SJSA1 (cell line): ENCODE results near the gene GDF2. TPM values are rescaled to one million over a fixed set of nuclear protein-coding genes. Genes with fewer than 3 reads are reported as not detected.

Experiments used
- DNase-seq, 2 experiments: peaks; one replicate each; pipeline ENCODE4 v3.0.0-alpha.2; 2015 to 2020; ENCODE audit warnings: low spot score in 2 of 2, low read depth in 1 of 2
- H3K27ac ChIP-seq: fragments of 250-450 bp; sonication (Bioruptor Pico); 2 replicates; pipeline ENCODE4 v1.5.1; 2020; ENCODE audit warnings: mild to moderate bottlenecking, moderate library complexity
- H3K27me3 ChIP-seq: fragments of 250-450 bp; sonication (Bioruptor Pico); replicated peaks from 2 replicates; pipeline ENCODE4 v1.5.1; 2020; ENCODE audit warnings: mild to moderate bottlenecking, moderate library complexity
- H3K36me3 ChIP-seq: fragments of 250-450 bp; sonication (Bioruptor Pico); 2 replicates; pipeline ENCODE4 v1.5.1; 2020; ENCODE audit warnings: mild to moderate bottlenecking
- H3K4me1 ChIP-seq: fragments of 250-450 bp; sonication (Bioruptor Pico); replicated peaks from 2 replicates; pipeline ENCODE4 v1.6.1; 2021; ENCODE audit warnings: mild to moderate bottlenecking
- H3K4me3 ChIP-seq: fragments of 250-450 bp; sonication (Bioruptor Pico); 2 replicates; pipeline ENCODE4 v1.5.1; 2020; ENCODE audit warnings: mild to moderate bottlenecking
- H3K9me3 ChIP-seq: fragments of 250-450 bp; sonication (Bioruptor Pico); replicated peaks from 2 replicates; pipeline ENCODE4 v1.5.1; 2020; ENCODE audit warnings: mild to moderate bottlenecking
- total RNA-seq: library from RNA; depleted of rRNA; stranded (reverse); fragments of >200 nt; shearing (Covaris generic); gene quantifications from 2 replicates; pipeline ENCODE4 v1.2.3, GENCODE V29; 2014

GDF2 gene
- total RNA-seq, 1 experiment from 2014 or later = not detected

DNA sequence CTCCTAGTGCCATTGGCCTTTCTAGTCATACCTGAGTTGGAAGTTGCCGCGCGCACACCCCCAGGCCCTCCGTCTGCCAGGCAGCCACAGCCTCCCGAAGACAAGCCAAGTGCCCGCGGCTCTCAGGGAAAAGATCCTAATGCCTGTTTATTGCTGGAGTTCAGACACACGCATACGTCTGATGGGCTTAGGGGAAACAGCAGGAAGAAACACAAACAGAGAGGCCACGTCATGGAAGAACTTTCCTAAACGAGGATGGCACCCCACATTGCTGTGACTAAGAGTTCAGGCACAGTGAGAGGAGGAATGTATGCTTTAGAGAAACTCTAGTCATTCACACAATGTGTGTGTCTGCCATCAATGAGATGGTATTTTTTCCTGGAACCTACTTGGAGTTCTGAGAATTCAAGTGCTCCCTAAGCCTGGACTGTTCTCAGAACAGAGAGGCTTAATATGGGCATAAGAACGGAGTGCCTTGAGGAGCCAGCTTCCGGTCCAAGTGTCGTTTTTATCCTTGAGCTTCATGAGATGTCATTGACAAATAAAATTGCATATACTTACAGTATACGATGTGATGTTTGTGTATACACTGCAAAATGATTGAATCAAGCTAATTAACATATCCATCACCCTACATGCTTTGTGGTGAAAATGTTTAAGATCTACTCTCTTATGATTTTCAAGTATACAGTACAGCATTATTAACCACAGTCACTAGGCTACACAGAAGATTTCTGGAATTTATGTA lies 14.3 kb downstream of the GDF2 start:
- Histone ChIP-seq H3K4me3 (no peak overlapping the region), H3K4me1 (peaks cover 12% of the 10 kb centered on the region), H3K27me3 (no peaks in the 10 kb centered on the region), H3K9me3 (no peaks in the 10 kb centered on the region), H3K27ac (no peak overlapping the region), H3K36me3 (no peaks in the 10 kb centered on the region)
- peak in 1 of 2 experiments; percentile 28 for DNase-seq

DNA sequence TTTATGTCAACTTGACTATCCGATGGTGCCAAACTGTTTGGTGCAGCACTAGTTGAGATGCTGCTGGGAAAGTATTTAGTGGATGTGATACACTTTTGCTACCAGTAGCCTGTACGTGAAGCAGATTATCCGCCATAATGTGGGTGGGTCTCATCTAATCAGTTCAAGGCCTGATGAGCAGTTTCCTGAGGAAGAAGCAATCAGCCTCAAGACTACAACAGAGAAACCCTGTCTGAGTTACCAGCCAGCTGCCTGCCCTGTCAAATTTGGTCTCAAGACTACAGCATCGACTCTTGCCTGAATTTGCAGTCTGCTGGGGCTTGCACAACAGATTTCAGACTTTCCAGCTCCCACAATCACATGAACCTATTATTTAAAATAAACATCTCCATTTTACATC lies 15.1 kb downstream of the GDF2 start:
- Histone ChIP-seq H3K27ac (no peak overlapping the region), H3K36me3 (no peaks in the 10 kb centered on the region), H3K4me3 (no peak overlapping the region), H3K27me3 (no peaks in the 10 kb centered on the region), H3K9me3 (no peaks in the 10 kb centered on the region), H3K4me1 (peaks cover 12% of the 10 kb centered on the region)
- no peak for DNase-seq

DNA sequence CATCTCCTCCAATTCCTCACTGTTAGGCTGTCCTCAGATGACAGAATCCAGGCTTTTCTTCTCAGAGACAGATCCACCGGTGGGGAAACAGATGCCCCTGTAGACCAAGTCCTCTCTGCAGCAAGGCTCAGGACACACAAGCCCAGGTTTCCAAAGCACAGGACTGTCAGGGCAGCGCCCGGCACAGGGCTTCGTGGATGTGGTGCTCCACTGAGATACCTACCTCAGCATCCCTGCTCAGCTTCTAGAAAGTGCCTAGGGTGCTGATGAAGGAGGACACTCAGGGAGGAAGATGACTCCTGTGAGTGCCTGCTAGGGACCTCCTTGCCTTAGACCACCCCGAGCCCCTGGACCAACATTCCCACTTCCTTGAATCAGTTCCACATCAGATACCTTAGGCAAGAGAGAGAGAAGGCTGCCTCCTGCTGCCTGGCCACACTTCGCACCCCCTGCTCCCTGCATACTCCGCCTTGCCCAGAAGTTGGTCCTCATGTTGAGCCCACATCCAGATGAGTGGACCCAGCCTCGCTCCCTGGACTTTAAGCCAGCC lies 17.0 kb downstream of the GDF2 start:
- DNase-seq = no peak
- Histone ChIP-seq H3K4me3 (no peak overlapping the region), H3K27ac (no peak overlapping the region), H3K9me3 (no peaks in the 10 kb centered on the region), H3K36me3 (no peaks in the 10 kb centered on the region), H3K27me3 (peaks cover 6% of the 10 kb centered on the region), H3K4me1 (peaks cover 12% of the 10 kb centered on the region)

DNA sequence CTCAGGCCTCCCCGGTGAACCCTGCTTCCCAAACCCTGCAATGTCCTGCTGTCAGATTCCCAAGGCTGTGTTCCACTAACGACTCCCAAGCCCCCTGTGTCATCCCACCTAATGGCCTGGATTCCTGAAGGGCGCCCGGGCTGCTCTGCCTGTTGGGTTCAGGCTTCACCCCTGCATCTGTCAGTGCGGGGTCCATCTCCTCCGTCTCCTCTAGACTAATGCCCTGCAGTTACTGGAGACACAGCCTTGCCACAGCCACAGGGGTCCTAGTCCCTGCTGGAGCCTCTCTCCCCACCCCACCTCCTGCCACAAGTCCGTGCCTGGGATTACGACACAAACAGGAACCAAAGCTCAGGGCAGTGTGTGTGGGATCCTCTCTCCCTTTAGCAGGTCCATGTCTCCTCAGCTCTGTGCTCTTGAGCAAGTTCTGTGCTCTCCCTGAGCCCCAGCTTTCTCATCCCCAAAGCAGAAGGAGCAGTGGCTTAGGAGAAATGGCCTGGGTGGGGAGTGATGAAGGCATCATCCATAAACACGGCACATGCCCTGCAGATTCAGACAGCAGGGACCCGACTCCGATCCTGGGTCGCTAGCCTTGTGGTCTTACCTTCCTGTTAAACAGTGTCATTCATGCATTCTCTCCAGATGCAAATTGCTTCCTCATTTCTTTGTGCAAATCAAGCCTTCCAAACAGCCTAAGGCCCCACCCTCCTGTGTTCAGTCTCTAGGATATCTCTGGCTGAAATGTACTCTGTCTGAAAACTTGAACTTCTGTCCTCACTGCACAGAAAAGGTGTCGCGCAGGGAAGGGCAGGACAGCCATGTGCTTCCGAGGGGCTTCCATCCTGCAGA lies 17.7 kb downstream of the GDF2 start:
- Histone ChIP-seq H3K27ac (no peak overlapping the region), H3K9me3 (no peaks in the 10 kb centered on the region), H3K36me3 (no peaks in the 10 kb centered on the region), H3K4me3 (no peak overlapping the region), H3K4me1 (peaks cover 12% of the 10 kb centered on the region), H3K27me3 (peaks cover 13% of the 10 kb centered on the region)
- DNase-seq = no peak

DNA sequence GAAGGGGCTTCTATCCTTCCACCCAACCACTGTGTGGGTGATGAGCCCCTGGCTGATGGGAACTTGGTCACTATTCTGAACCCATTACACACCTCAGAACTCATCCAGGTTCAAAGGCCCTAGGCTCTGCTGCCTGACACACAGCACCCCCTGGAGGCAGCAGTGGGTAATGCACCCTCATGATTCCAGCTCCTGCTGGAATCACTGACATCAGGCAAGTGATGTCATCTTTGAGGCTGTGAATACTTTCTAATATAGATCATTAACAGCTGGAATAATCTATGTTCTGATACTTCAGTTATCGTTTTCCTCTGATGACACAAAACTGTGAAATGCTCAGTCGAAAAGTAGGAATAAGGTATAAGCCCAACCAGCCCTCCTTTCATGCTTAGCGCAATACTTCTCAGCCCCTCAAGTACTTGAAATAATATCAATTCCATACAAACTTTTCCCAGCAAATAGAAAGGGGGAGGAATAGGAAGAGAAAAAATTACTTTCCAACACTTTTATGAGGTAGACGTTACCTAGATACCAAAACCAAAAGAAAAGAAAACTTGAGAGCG lies 18.4 kb downstream of the GDF2 start:
- H3K4me1 ChIP-seq = peaks cover 12% of the 10 kb centered on the region
- no peak overlapping the region for H3K27ac ChIP-seq
- H3K27me3 ChIP-seq = peaks cover 16% of the 10 kb centered on the region
- H3K9me3 ChIP-seq = no peaks in the 10 kb centered on the region
- no peak overlapping the region for H3K4me3 ChIP-seq
- H3K36me3 ChIP-seq = no peaks in the 10 kb centered on the region
- DNase-seq = peak; percentile 48 to 62

DNA sequence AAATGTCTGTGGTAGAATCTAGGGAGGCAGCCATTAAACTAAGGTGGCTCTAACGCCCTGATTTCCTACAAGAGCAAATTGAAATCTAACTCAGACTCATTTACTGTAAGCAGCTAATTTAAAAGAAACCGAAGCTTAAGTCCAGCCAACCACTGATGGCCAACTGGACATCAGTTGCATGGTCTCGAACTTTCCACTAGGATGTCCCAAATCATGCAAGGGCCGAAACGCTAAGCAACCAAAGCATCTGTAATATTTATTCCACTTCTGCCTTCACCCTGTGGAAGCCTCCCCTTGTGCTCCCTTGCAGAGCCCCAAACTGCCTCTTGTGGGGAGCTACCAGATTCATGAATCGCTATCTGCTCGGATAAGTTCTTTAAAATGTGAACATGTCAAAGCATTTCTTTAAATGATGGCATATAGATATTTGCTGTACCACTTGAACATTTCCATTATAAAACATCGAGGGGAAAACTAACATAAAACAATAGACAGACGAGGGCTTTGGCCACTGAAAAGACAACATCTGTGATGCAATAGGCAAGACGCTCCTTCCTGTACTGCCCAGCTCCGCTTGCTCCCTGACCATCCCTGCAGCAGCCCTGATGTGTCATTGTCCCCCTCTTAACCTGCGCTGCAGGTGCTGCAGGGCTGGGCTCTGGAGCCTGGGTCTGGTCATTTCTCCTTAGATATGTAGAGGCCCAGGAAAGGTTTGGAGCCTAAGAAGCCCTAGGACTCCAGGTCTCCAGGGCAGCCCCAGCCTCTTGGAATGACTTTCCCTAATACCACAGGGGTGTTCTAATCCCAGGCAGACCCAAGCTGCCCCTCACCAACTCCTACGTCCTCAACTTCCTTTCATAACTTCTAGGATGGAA lies 23.0 kb downstream of the GDF2 start:
- H3K4me1 ChIP-seq = no peaks in the 10 kb centered on the region
- no peak for DNase-seq
- H3K27ac ChIP-seq = no peak overlapping the region
- no peak overlapping the region for H3K4me3 ChIP-seq
- H3K27me3 ChIP-seq = peaks cover 16% of the 10 kb centered on the region
- H3K36me3 ChIP-seq = no peaks in the 10 kb centered on the region
- H3K9me3 ChIP-seq = no peaks in the 10 kb centered on the region

DNA sequence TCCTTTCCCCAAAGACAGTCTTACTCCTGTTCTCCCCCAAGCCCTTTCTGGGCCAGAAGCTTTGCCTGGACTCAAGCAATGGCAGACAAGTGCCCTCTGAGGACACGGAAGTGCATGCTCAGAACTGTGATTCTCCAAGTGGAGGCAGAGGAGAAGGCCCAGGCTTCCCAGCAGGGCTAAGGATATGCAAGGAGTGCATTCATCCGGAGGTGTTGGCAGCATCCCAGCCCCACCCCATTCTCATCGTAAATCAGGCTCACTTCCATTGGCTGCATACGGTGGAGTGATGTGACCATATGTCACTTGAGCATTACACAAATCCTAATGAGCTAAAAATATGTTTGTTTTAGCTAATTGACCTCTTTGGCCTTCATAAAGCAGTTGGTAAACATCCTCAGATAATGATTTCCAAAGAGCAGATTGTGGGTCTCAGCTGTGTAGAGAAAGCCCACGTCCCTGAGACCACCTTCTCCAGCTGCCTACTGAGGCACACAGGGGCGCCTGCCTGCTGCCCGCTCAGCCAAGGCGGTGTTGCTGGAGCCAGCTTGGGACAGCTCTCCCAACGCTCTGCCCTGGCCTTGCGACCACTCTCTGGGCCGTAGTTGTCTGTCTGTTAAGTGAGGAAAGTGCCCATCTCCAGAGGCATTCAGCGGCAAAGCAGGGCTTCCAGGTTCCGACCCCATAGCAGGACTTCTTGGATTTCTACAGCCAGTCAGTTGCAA lies 24.5 kb downstream of the GDF2 start:
- Histone ChIP-seq H3K9me3 (no peaks in the 10 kb centered on the region), H3K4me1 (no peaks in the 10 kb centered on the region), H3K4me3 (no peak overlapping the region), H3K27me3 (peaks cover 16% of the 10 kb centered on the region), H3K36me3 (no peaks in the 10 kb centered on the region), H3K27ac (no peak overlapping the region)
- no peak for DNase-seq

DNA sequence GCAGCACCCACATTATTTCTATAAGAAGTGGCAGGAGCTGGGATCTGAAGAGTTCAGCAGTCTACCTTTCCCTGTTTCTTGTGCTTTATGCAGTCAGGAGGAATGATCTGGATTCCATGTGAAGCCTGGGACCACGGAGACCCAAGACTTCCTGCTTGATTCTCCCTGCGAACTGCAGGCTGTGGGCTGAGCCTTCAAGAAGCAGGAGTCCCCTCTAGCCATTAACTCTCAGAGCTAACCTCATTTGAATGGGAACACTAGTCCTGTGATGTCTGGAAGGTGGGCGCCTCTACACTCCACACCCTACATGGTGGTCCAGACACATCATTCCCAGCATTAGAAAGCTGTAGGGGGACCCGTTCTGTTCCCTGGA lies 25.0 kb downstream of the GDF2 start:
- no peak for DNase-seq
- Histone ChIP-seq H3K36me3 (no peaks in the 10 kb centered on the region), H3K9me3 (no peaks in the 10 kb centered on the region), H3K4me1 (no peaks in the 10 kb centered on the region), H3K4me3 (no peak overlapping the region), H3K27ac (no peak overlapping the region), H3K27me3 (peaks cover 16% of the 10 kb centered on the region)

DNA sequence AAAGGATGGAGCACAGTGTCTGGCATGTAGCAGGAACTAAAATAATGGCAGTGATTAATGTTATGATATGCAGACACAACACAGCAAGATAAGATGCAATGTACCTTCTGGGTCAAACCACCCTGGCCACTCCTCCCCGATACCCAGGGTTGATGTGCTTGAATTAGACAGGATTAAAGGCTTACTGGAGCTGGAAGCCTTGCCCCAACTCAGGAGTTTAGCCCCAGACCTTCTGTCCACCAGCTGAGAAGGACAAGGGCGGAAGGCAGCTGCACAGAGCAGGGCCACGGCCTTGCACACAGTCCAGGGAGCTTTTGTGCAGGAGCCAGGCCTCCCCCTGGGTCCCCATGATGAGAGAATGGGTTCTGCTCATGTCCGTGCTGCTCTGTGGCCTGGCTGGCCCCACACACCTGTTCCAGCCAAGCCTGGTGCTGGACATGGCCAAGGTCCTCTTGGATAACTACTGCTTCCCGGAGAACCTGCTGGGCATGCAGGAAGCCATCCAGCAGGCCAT lies 25.9 kb downstream of the GDF2 start, which contains the start of gene RBP3:
Gene RBP3 (plus strand): TSS at position 226 of the 514 bp plus-strand sequence. CDS start 122 bp downstream, at position 348.
- Histone ChIP-seq H3K27ac (no peak within 1 kb of the TSS), H3K9me3 (no peaks in the 10 kb centered on the region), H3K4me1 (no peaks in the 10 kb centered on the region), H3K27me3 (peaks cover 12% of the 10 kb centered on the region), H3K4me3 (no peak within 1 kb of the TSS), H3K36me3 (no peaks in the 10 kb centered on the region)
- no peak for DNase-seq

DNA sequence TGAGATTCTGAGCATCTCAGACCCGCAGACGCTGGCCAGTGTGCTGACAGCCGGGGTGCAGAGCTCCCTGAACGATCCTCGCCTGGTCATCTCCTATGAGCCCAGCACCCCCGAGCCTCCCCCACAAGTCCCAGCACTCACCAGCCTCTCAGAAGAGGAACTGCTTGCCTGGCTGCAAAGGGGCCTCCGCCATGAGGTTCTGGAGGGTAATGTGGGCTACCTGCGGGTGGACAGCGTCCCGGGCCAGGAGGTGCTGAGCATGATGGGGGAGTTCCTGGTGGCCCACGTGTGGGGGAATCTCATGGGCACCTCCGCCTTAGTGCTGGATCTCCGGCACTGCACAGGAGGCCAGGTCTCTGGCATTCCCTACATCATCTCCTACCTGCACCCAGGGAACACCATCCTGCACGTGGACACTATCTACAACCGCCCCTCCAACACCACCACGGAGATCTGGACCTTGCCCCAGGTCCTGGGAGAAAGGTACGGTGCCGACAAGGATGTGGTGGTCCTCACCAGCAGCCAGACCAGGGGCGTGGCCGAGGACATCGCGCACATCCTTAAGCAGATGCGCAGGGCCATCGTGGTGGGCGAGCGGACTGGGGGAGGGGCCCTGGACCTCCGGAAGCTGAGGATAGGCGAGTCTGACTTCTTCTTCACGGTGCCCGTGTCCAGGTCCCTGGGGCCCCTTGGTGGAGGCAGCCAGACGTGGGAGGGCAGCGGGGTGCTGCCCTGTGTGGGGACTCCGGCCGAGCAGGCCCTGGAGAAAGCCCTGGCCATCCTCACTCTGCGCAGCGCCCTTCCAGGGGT lies 26.6 kb downstream of the GDF2 start:
- Histone ChIP-seq H3K4me1 (no peaks in the 10 kb centered on the region), H3K9me3 (no peaks in the 10 kb centered on the region), H3K4me3 (no peak overlapping the region), H3K27me3 (peaks cover 12% of the 10 kb centered on the region), H3K27ac (no peak overlapping the region), H3K36me3 (no peaks in the 10 kb centered on the region)
- no peak for DNase-seq

DNA sequence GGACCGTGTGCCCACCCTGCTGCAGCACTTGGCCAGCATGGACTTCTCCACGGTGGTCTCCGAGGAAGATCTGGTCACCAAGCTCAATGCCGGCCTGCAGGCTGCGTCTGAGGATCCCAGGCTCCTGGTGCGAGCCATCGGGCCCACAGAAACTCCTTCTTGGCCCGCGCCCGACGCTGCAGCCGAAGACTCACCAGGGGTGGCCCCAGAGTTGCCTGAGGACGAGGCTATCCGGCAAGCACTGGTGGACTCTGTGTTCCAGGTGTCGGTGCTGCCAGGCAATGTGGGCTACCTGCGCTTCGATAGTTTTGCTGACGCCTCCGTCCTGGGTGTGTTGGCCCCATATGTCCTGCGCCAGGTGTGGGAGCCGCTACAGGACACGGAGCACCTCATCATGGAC lies 27.3 kb downstream of the GDF2 start:
- no peak for DNase-seq
- Histone ChIP-seq H3K4me1 (no peaks in the 10 kb centered on the region), H3K9me3 (no peaks in the 10 kb centered on the region)

DNA sequence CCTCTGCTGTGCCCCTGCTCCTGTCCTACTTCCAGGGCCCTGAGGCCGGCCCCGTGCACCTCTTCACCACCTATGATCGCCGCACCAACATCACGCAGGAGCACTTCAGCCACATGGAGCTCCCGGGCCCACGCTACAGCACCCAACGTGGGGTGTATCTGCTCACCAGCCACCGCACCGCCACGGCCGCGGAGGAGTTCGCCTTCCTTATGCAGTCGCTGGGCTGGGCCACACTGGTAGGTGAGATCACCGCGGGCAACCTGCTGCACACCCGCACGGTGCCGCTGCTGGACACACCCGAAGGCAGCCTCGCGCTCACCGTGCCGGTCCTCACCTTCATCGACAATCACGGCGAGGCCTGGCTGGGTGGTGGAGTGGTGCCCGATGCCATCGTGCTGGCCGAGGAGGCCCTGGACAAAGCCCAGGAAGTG lies 27.7 kb downstream of the GDF2 start:
- Histone ChIP-seq H3K27ac (no peak overlapping the region), H3K27me3 (peaks cover 3% of the 10 kb centered on the region), H3K4me1 (no peaks in the 10 kb centered on the region), H3K36me3 (no peaks in the 10 kb centered on the region), H3K4me3 (no peak overlapping the region), H3K9me3 (no peaks in the 10 kb centered on the region)
- no peak for DNase-seq

More for the DNA sequence above, 27.3 kb downstream of the GDF2 start:
- Histone ChIP-seq H3K4me3 (no peak overlapping the region), H3K27ac (no peak overlapping the region), H3K27me3 (peaks cover 8% of the 10 kb centered on the region), H3K36me3 (no peaks in the 10 kb centered on the region)
